ENCODE measurements around the gene FILIP1L. TPM values are rescaled to one million over a fixed set of nuclear protein-coding genes. Genes with fewer than 3 reads are reported as not detected.
A peak's percentile ranks its signal among the peaks of the same experiment; 100 is the strongest.

FILIP1L gene
- polyA plus RNA-seq, 3 donors = 0.13 to 0.40 (median 0.25) TPM

GRCh38 chr3:99957151-99957796 is 157.0 kb downstream of the FILIP1L start:
- Histone ChIP-seq H3K36me3 (replicated peaks in 1 of 2; ENCODE audit: control insufficient read depth in 1 of 2, insufficient read depth in 2 of 2, low read length in 2 of 2) (no peaks in the 10 kb centered on the region), H3K4me1 (ENCODE audit: control insufficient read depth in 1 of 2, insufficient read depth in 2 of 2, low read length in 2 of 2) (no peaks in the 10 kb centered on the region), H3K4me3 (replicated peaks in 1 of 3; ENCODE audit: low read depth in 2 of 3, low read length in 3 of 3) (no peak overlapping the region), H3K79me2 (ENCODE audit: insufficient read depth, low read length) (no peaks in the 10 kb centered on the region), H3K27me3 (ENCODE audit: control insufficient read depth in 2 of 2, insufficient read depth in 2 of 2, low read length in 2 of 2) (no peaks in the 10 kb centered on the region), H3K4me2 (replicated peaks; ENCODE audit: extremely low read depth, low read length, poor library complexity, severe bottlenecking) (no peak overlapping the region), H4K20me1 (ENCODE audit: insufficient read depth, low read length) (no peaks in the 10 kb centered on the region), H3K9me3 (replicated peaks in 1 of 2; ENCODE audit: control insufficient read depth in 1 of 2, insufficient read depth in 1 of 2, low read length in 2 of 2) (no peaks in the 10 kb centered on the region), H3K27ac (ENCODE audit: low read depth in 1 of 2, low read length in 2 of 2) (no peak overlapping the region), H2AFZ (ENCODE audit: insufficient read depth, low read depth, low read length, poor library complexity, severe bottlenecking) (no peak overlapping the region), H3K9ac (ENCODE audit: insufficient read depth, low read length, poor library complexity, severe bottlenecking) (no peak overlapping the region)
- Mint-ChIP-seq H3K36me3 (no peaks in the 10 kb centered on the region), H3K9me3 (no peaks in the 10 kb centered on the region), H3K27ac (no peak overlapping the region), H3K4me3 (no peak overlapping the region), H3K27me3 (ENCODE audit: low read depth in 3 of 3) (peaks cover 0 to 1% (median 0%) of the 10 kb centered on the region in 3 donors), H3K4me1 (no peaks in the 10 kb centered on the region)
- DNase-seq = no peak
- no peak for TF ChIP-seq CTCF (IDR thresholded peaks at IDR 0.05)
- intact Hi-C loops (cut with micrococcal nuclease) = no loop called here
- no CpG with 5 or more reads among the region's 4 CpGs for WGBS (ENCODE audit: insufficient coverage)

GRCh38 chr3:99955773-99956562 is 158.3 kb downstream of the FILIP1L start:
- Histone ChIP-seq H3K4me3 (replicated peaks in 1 of 3; ENCODE audit: low read depth in 2 of 3, low read length in 3 of 3) (no peak overlapping the region), H3K27me3 (ENCODE audit: control insufficient read depth in 2 of 2, insufficient read depth in 2 of 2, low read length in 2 of 2) (no peaks in the 10 kb centered on the region), H3K36me3 (replicated peaks in 1 of 2; ENCODE audit: control insufficient read depth in 1 of 2, insufficient read depth in 2 of 2, low read length in 2 of 2) (no peaks in the 10 kb centered on the region), H3K4me2 (replicated peaks; ENCODE audit: extremely low read depth, low read length, poor library complexity, severe bottlenecking) (no peak overlapping the region), H3K79me2 (ENCODE audit: insufficient read depth, low read length) (no peaks in the 10 kb centered on the region), H3K9ac (ENCODE audit: insufficient read depth, low read length, poor library complexity, severe bottlenecking) (no peak overlapping the region), H4K20me1 (ENCODE audit: insufficient read depth, low read length) (no peaks in the 10 kb centered on the region), H3K27ac (ENCODE audit: low read depth in 1 of 2, low read length in 2 of 2) (no peak overlapping the region), H3K9me3 (replicated peaks in 1 of 2; ENCODE audit: control insufficient read depth in 1 of 2, insufficient read depth in 1 of 2, low read length in 2 of 2) (no peaks in the 10 kb centered on the region), H3K4me1 (ENCODE audit: control insufficient read depth in 1 of 2, insufficient read depth in 2 of 2, low read length in 2 of 2) (no peaks in the 10 kb centered on the region), H2AFZ (ENCODE audit: insufficient read depth, low read depth, low read length, poor library complexity, severe bottlenecking) (no peak overlapping the region)
- no peak for DNase-seq
- Mint-ChIP-seq H3K36me3 (no peaks in the 10 kb centered on the region), H3K27me3 (ENCODE audit: low read depth in 3 of 3) (peaks cover 0 to 1% (median 0%) of the 10 kb centered on the region in 3 donors), H3K4me3 (no peak overlapping the region), H3K9me3 (no peaks in the 10 kb centered on the region), H3K4me1 (no peaks in the 10 kb centered on the region), H3K27ac (peak overlapping the region in 1 of 7 donors; percentile 7)
- no peak for TF ChIP-seq CTCF (IDR thresholded peaks at IDR 0.05)
- WGBS (ENCODE audit: insufficient coverage) = 90% methylated on average over 7 of the region's 10 CpGs
- intact Hi-C loops (cut with micrococcal nuclease) = no loop called here

All from CD14-positive monocyte (primary cell).